Activated CD4-positive, alpha-beta memory T cell treated with anti-CD3 and anti-CD28 coated beads, Interleukin-2, amount 10 ng/mL, durations not matched to agents 7 days and 5 days (primary cell): ENCODE measurements around the gene ODF2. TPM values are rescaled to one million over a fixed set of nuclear protein-coding genes. Genes with fewer than 3 reads are reported as not detected.

Source experiments
- CTCF ChIA-PET: fragments of 350-600 bp; sonication (Branson Sonifier 250); formaldehyde crosslinking; loops from one replicate; lab custom pipeline; 2021; ENCODE audit warnings: antibody characterized with exemption, inconsistent platforms; lab: Charles Lee
- POLR2A ChIA-PET: fragments of 350-600 bp; sonication (Branson Sonifier 250); formaldehyde crosslinking; loops from one replicate; lab custom pipeline; 2021; ENCODE audit warnings: antibody characterized with exemption; lab: Charles Lee
- DNase-seq: peaks from one replicate; pipeline ENCODE4 v3.0.0-alpha.2; 2020
- H3K27ac Mint-ChIP-seq: one replicate; pipeline ENCODE4 v1.8.0; 2021; ENCODE audit warnings: mild to moderate bottlenecking, mixed read lengths
- H3K27me3 Mint-ChIP-seq: one replicate; pipeline ENCODE4 v1.8.0; 2021; ENCODE audit warnings: mixed read lengths
- H3K36me3 Mint-ChIP-seq: one replicate; pipeline ENCODE4 v1.8.0; 2021; ENCODE audit warnings: low read depth, mixed read lengths
- H3K4me1 Mint-ChIP-seq: one replicate; pipeline ENCODE4 v1.8.0; 2021; ENCODE audit warnings: mixed read lengths
- H3K4me3 Mint-ChIP-seq: one replicate; pipeline ENCODE4 v1.8.0; 2021; ENCODE audit warnings: mild to moderate bottlenecking, mixed read lengths
- H3K9me3 Mint-ChIP-seq: one replicate; pipeline ENCODE4 v1.8.0; 2021; ENCODE audit warnings: mixed read lengths
- total RNA-seq, 2 experiments: library from RNA; stranded (reverse); gene quantifications; one replicate each; pipeline ENCODE4 v1.2.3, GENCODE V29; 2021

Gene ODF2
- total RNA-seq, 2 experiments from 2014 or later = 54.5 to 58.5 TPM

DNA sequence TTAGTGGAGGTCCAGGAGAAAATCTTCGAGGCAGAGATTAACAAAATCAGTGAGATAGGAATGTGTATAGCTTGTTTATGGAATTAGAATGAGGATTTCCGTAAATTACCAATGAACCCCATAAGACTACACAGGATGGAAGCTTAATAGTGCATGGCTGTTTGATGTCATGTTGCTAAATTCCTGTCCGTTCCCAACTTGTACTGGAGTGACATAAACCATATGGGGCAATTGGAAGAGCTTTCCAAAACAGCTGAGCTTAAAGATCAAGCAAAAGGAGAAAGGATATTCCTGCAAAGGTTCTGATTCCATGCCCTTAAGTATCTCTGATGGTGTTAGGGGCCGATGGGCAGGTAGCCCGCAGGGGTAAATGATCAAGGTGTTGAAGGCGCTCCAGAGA lies 66.2 kb downstream of the ODF2 start:
- ChIA-PET POLR2A (interaction anchor here (1.5 kb wide), 1 partner anchor 17 kb away, joined by 4 read pairs; no protein-coding TSS in a partner anchor), CTCF (interaction anchor here (0.9 kb wide), 1 partner anchor 15 kb away, joined by 4 read pairs; no protein-coding TSS in a partner anchor)
- Mint-ChIP-seq H3K4me3 (no peak overlapping the region), H3K9me3 (peaks cover 7% of the 10 kb centered on the region), H3K4me1 (peaks cover 4% of the 10 kb centered on the region), H3K27ac (no peak overlapping the region), H3K27me3 (no peaks in the 10 kb centered on the region), H3K36me3 (peaks cover 70% of the 10 kb centered on the region)
- DNase-seq = no peak

DNA sequence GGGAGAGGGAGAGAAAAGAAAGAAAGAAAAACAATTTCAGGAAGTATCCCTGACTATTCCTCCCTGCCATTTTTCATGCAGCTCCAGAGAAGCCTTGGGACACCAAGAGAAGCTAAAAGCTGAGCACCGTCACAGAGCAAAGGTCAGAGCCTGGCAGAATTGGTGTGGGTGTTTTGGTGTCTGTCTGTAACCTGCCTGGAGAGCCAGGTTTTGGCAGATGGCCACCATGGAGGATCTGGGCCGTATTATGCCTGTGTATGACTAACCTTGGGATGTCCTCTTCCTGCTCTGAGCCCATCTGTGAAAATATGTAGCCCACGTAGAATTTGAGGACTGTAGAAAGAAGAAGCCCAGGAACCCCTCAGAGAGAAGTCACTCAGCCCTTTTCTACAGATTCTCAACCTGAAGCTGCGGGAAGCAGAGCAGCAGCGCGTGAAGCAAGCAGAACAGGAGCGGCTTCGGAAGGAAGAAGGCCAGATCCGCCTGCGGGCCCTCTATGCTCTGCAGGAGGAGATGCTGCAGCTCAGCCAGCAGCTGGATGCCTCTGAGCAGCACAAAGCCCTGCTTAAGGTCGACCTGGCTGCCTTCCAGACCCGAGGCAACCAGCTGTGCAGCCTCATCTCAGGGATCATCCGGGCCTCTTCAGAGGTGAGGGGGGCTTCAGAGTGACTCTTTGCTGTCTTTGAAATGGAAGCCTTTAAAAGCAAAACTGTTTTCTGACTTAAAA lies 67.6 kb downstream of the ODF2 start:
- peaks cover 65% of the 10 kb centered on the region for H3K36me3 Mint-ChIP-seq
- no peak overlapping the region for H3K27ac Mint-ChIP-seq
- H3K9me3 Mint-ChIP-seq = peaks cover 7% of the 10 kb centered on the region
- H3K4me1 Mint-ChIP-seq = peaks cover 2% of the 10 kb centered on the region
- ChIA-PET POLR2A (no interaction called here), CTCF (no interaction called here)
- no peak overlapping the region for H3K4me3 Mint-ChIP-seq
- no peaks in the 10 kb centered on the region for H3K27me3 Mint-ChIP-seq
- DNase-seq = no peak

- ChIA-PET POLR2A (no interaction called here), CTCF (no interaction called here)
- Mint-ChIP-seq H3K36me3 (peaks cover 60% of the 10 kb centered on the region), H3K9me3 (no peaks in the 10 kb centered on the region), H3K4me1 (peaks cover 2% of the 10 kb centered on the region), H3K27ac (no peak overlapping the region), H3K4me3 (no peak overlapping the region), H3K27me3 (no peaks in the 10 kb centered on the region)
- DNase-seq = no peak
Measured at GRCh38 chr9:128526720-128527119, 70.9 kb downstream of the ODF2 start.

- CTCF ChIA-PET = interaction anchor here (0.7 kb wide), 1 partner anchor 552 kb away, joined by 3 read pairs; no protein-coding TSS in a partner anchor
- H3K4me1 Mint-ChIP-seq = no peaks in the 10 kb centered on the region
- no peaks in the 10 kb centered on the region for H3K27me3 Mint-ChIP-seq
- H3K9me3 Mint-ChIP-seq = no peaks in the 10 kb centered on the region
- no peak overlapping the region for H3K4me3 Mint-ChIP-seq
- no peak for DNase-seq
- no peak overlapping the region for H3K27ac Mint-ChIP-seq
- peaks cover 56% of the 10 kb centered on the region for H3K36me3 Mint-ChIP-seq
- POLR2A ChIA-PET = interaction anchor here (1.5 kb wide), 2 partner anchors 22 to 24 kb away, joined by 3 to 10 read pairs; partner anchors contain the start of gene SPTAN1
Measured at GRCh38 chr9:128528445-128529160, 72.8 kb downstream of the ODF2 start.

- CTCF ChIA-PET = no interaction called here
- Mint-ChIP-seq H3K36me3 (peaks cover 55% of the 10 kb centered on the region), H3K4me1 (no peaks in the 10 kb centered on the region), H3K4me3 (no peak overlapping the region), H3K27me3 (no peaks in the 10 kb centered on the region), H3K9me3 (no peaks in the 10 kb centered on the region), H3K27ac (no peak overlapping the region)
- POLR2A ChIA-PET = interaction anchor here (1.5 kb wide), 2 partner anchors 21 to 23 kb away, joined by 3 to 10 read pairs; partner anchors contain the start of gene SPTAN1
- no peak for DNase-seq
Measured at GRCh38 chr9:128529191-128529590, 73.4 kb downstream of the ODF2 start.

DNA sequence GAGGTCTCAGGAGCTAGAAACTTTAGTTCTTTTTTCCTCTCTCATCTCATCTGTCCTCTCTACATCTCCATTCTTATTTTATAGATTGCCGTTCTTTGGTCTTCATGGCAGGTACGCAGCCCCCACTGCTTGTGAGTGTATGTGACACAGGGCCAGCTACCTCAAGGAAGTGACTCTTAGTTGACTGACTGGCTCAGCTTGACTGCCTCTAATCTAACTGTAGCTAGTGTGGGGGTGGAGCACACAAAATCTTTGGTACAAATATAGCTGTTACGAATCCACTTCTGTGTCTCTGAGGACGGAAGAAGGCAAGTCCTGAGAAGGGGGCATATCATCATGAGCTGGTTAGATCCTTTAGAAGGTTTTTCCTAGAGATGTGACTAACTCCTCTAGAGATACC lies 76.8 kb downstream of the ODF2 start:
- Mint-ChIP-seq H3K36me3 (peaks cover 48% of the 10 kb centered on the region), H3K27me3 (no peaks in the 10 kb centered on the region), H3K27ac (no peak overlapping the region), H3K4me1 (no peaks in the 10 kb centered on the region), H3K4me3 (no peak overlapping the region), H3K9me3 (no peaks in the 10 kb centered on the region)
- CTCF ChIA-PET = interaction anchor here (0.7 to 1.7 kb wide), 2 partner anchors 55 to 94 kb away, joined by 4 read pairs; no protein-coding TSS in a partner anchor
- POLR2A ChIA-PET = interaction anchor here (1.2 to 2.7 kb wide), 2 partner anchors 18 to 20 kb away, joined by 4 to 11 read pairs; partner anchors contain the start of gene SPTAN1
- DNase-seq = no peak

- Mint-ChIP-seq H3K36me3 (peaks cover 54% of the 10 kb centered on the region), H3K27ac (no peak overlapping the region), H3K4me1 (peaks cover 12% of the 10 kb centered on the region), H3K9me3 (no peaks in the 10 kb centered on the region), H3K4me3 (no peak overlapping the region), H3K27me3 (no peaks in the 10 kb centered on the region)
- ChIA-PET POLR2A (interaction anchor here (6.0 kb wide), 1 partner anchor 11 kb away, joined by 58 read pairs; the partner anchor contains the start of gene SPTAN1), CTCF (no interaction called here)
- no peak for DNase-seq
Measured at GRCh38 chr9:128540634-128541360, 85.0 kb downstream of the ODF2 start.

GRCh38 chr9:128546504-128546903 lies 90.7 kb downstream of the ODF2 start:
- ChIA-PET POLR2A (interaction anchor here (0.8 to 1.1 kb wide), 2 partner anchors 8 to 10 kb away, joined by 3 to 4 read pairs; no protein-coding TSS in a partner anchor), CTCF (no interaction called here)
- H3K36me3 Mint-ChIP-seq = peaks cover 11% of the 10 kb centered on the region
- H3K9me3 Mint-ChIP-seq = no peaks in the 10 kb centered on the region
- no peaks in the 10 kb centered on the region for H3K27me3 Mint-ChIP-seq
- H3K27ac Mint-ChIP-seq = no peak overlapping the region
- DNase-seq = no peak
- H3K4me3 Mint-ChIP-seq = no peak overlapping the region
- peaks cover 29% of the 10 kb centered on the region for H3K4me1 Mint-ChIP-seq

DNA sequence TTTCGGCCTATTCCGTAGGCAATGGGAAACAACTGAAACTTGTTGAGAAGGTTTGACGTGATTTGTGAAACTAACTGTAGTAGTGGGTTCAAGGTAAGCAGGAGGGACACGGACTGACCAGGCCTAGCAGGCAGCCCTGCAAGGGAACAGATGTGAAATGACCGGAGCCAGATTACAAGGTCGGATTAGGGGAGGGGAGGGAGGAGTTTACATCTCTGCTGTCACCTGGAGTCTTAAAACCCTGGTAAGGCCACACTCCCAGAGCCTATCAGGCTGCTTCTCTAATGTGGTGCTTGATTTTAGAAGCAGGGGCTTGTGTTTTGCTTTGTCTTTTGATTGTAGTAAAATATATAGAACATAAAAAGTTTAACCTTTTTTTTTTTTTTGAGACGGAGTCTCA lies 93.1 kb downstream of the ODF2 start:
- no peaks in the 10 kb centered on the region for H3K27me3 Mint-ChIP-seq
- CTCF ChIA-PET = no interaction called here
- POLR2A ChIA-PET = interaction anchor here (6.3 kb wide), 1 partner anchor 44 kb away, joined by 89 read pairs; the partner anchor contains the start of gene GLE1
- H3K4me1 Mint-ChIP-seq = peaks cover 35% of the 10 kb centered on the region
- peaks cover 5% of the 10 kb centered on the region for H3K36me3 Mint-ChIP-seq
- H3K27ac Mint-ChIP-seq = no peak overlapping the region
- H3K4me3 Mint-ChIP-seq = no peak overlapping the region
- DNase-seq = no peak
- H3K9me3 Mint-ChIP-seq = no peaks in the 10 kb centered on the region

DNA sequence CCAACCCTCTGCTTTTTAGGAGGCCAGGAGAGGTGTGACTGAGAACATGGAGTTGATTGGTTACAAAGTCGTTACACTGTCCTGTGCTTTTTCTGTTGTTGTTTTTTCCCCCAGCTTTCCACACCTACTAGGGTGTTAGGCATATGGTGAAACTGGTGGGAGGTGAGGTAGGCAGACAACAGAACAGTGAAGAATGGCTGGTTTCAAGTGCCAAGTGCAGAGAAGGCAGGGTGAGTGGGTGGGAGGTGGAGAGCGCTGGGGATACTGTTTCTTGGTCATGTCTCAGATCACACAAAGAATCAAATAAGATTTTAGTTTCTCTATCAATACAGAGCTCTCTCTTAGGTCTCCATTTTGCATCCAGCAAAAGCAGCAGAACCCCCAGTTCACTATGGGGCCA lies 94.4 kb downstream of the ODF2 start:
- peak overlapping the region; percentile 40 for H3K4me3 Mint-ChIP-seq
- POLR2A ChIA-PET = interaction anchor here (0.6 to 6.3 kb wide), 14 partner anchors 8 to 268 kb away, joined by 3 to 89 read pairs (median 8); partner anchors contain the start of genes ENDOG, GLE1, SET and URM1
- H3K27ac Mint-ChIP-seq = peak overlapping the region; percentile 97

More for the DNA sequence above, 94.4 kb downstream of the ODF2 start:
- Mint-ChIP-seq H3K27me3 (no peaks in the 10 kb centered on the region), H3K4me1 (peaks cover 35% of the 10 kb centered on the region), H3K36me3 (peaks cover 4% of the 10 kb centered on the region), H3K9me3 (no peaks in the 10 kb centered on the region)
- CTCF ChIA-PET = interaction anchor here (0.9 to 1.9 kb wide), 7 partner anchors 8 to 268 kb away, joined by 3 to 7 read pairs (median 4); partner anchors contain the start of genes CERCAM, ENDOG and GLE1
- DNase-seq = no peak
